HL-60 (cell line): ENCODE measurements around the gene CENPQ.

Source experiments
- CTCF ChIP-seq: IDR thresholded peaks from one replicate; pipeline ENCODE4 v1.5.1; 2011; ENCODE audit warnings: low read length, control low read depth, inconsistent platforms; ENCODE audit not compliant: insufficient read depth
- GABPA ChIP-seq: IDR thresholded peaks from 2 replicates; pipeline ENCODE4 v1.6.1; 2012; ENCODE audit warnings: low read depth
- POLR2AphosphoS5 ChIP-seq: IDR thresholded peaks from 2 replicates; pipeline ENCODE4 v1.6.1; 2012; ENCODE audit warnings: low read depth
- SPI1 ChIP-seq: IDR thresholded peaks from 2 replicates; pipeline ENCODE4 v1.6.1; 2012; ENCODE audit warnings: low read depth, mild to moderate bottlenecking, borderline replicate concordance

- TF ChIP-seq CTCF, result no peak
- no peak for TF ChIP-seq GABPA
- TF ChIP-seq POLR2AphosphoS5, result no peak
- no peak for TF ChIP-seq SPI1
Measured at GRCh38 chr6:49539102-49539501, 75.9 kb downstream of the CENPQ start.
